Endothelial cell of umbilical vein (primary cell): ENCODE results near the gene CSNK1G1.

ENCODE experiments used
- CTCF ChIP-seq, 2 donors: IDR thresholded peaks; 1 replicate in 1 of 2; 2 replicates in 1 of 2; pipeline ENCODE4 v1.5.1; 2011; ENCODE audit warnings: low read length in 2 of 2, mild to moderate bottlenecking in 2 of 2, moderate library complexity in 2 of 2, control low read depth in 1 of 2, inconsistent platforms in 1 of 2, low read depth in 1 of 2; ENCODE audit not compliant: insufficient read depth in 1 of 2; ENCODE audit errors: extremely low read depth in 1 of 2
- POLR2A ChIP-seq: IDR thresholded peaks from 2 replicates; pipeline ENCODE4 v1.6.1; 2012; ENCODE audit warnings: low read depth, mild to moderate bottlenecking, control low read depth, low read length

- TF ChIP-seq CTCF (IDR thresholded peaks at IDR 0.05; ENCODE audit: extremely low read depth in 1 of 2, insufficient read depth in 1 of 2, low read depth in 1 of 2, low read length in 2 of 2) (no peak), POLR2A (no peak)
Measured at GRCh38 chr15:64125978-64126377, 230.0 kb downstream of the CSNK1G1 start.
